ENCODE results near the gene ANKRD44. TPM values are rescaled to one million over a fixed set of nuclear protein-coding genes. Genes with fewer than 3 reads are reported as not detected.

Gene ANKRD44
- total RNA-seq, result 1 to 10 TPM; 1.8 to 6.3 (median 3.0) TPM

DNA sequence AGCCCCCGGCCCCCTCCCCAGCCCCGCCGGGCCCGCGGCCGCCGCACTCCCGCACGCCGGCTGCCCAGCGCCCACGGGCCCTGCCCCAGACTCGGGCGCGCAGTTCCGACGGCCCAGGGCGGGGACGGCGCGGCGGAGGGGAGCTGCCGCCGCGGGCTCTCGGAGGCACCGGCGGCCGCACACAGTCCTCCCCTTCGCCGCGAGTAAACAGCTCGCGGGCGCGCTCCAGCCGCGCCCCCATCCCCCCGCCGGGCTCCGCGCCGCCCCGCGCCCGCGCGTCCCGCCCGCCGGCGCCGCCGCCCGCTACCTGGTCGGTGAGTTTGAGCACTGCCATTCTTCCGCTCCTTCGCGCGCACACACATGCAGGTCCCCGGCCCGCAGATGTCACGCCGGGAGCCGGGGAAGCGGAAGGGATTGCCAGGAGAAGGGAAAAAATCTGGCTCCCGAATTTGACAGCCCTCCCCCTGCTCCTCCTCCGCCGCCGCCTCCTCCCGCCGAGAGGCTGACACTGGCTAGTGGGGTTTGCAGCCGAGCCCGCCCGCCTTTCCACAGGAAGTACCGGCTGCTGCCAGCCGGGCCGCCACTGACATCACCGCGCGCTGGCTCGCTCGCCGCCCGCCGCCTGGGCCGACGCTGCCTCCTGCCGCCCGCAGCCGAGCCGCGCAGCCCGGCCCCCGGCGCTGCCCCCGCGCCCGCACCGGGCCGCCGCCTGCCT is at the start of gene ANKRD44:
ANKRD44 (minus strand) TSS at position 510 of the 715 bp plus-strand sequence; CDS start at position 334, 176 bp downstream.
- DNase-seq, result peak; percentile 82 to 87
- peak within 1 kb of the TSS; percentile 65 to 80 (median 70) for H3K27ac ChIP-seq

DNA sequence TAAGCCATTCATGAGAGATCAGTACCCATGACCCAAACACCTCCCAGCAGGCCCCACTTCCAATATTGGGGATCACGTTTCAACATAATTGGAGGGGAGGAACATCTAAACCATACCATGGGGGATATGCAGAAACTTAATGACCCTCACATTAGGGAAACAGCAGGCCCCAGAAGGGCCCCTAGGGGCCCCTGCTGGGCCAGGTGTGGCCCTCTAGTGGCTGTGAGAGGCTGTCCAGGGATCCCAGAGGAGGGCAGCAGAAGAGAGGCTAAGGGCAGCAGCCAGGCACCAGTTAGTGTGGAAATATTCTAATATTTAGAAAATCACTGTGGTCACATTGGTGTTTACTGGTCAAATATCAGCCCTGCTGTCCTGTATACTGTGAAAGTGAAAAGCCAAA is 49.3 kb upstream of the ANKRD44 start:
- no peaks in the 10 kb centered on the region for H3K9me3 ChIP-seq
- H3K4me3 ChIP-seq, result no peak overlapping the region
- TF ChIP-seq POLR2A (IDR thresholded peaks at IDR 0.05), result no peak
- TF ChIP-seq, protein P1, sequence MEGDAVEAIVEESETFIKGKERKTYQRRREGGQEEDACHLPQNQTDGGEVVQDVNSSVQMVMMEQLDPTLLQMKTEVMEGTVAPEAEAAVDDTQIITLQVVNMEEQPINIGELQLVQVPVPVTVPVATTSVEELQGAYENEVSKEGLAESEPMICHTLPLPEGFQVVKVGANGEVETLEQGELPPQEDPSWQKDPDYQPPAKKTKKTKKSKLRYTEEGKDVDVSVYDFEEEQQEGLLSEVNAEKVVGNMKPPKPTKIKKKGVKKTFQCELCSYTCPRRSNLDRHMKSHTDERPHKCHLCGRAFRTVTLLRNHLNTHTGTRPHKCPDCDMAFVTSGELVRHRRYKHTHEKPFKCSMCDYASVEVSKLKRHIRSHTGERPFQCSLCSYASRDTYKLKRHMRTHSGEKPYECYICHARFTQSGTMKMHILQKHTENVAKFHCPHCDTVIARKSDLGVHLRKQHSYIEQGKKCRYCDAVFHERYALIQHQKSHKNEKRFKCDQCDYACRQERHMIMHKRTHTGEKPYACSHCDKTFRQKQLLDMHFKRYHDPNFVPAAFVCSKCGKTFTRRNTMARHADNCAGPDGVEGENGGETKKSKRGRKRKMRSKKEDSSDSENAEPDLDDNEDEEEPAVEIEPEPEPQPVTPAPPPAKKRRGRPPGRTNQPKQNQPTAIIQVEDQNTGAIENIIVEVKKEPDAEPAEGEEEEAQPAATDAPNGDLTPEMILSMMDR (IDR thresholded peaks at IDR 0.05 in 4 of 5, conservative IDR thresholded peaks at IDR 0.05 in 1 of 5), result no peak
- ATAC-seq (no peak), DNase-seq (no peak)
- in situ Hi-C loops (cut with MboI; ENCODE audit: low sequenced_read_pairs in 4 of 4), result no loop called here
- no peak overlapping the region for H3K27ac ChIP-seq
- no peaks in the 10 kb centered on the region for H3K27me3 ChIP-seq
- H3K4me1 ChIP-seq, result no peaks in the 10 kb centered on the region
- intact Hi-C loops (cut with DNase I; ENCODE audit: low total_unique reads), result no loop called here
- no peaks in the 10 kb centered on the region for H3K36me3 ChIP-seq

More for the DNA sequence above, at the start of gene ANKRD44:
- Histone ChIP-seq H3K27me3 (no peaks in the 10 kb centered on the region), H3K4me1 (peaks cover 23 to 29% of the 10 kb centered on the region in 2 donors), H3K9me3 (no peaks in the 10 kb centered on the region), H3K36me3 (no peaks in the 10 kb centered on the region), H3K4me3 (peak within 1 kb of the TSS; percentile 60 to 85 (median 70))
- peak; percentile 72 to 81 for ATAC-seq
- intact Hi-C loops (cut with DNase I; ENCODE audit: low total_unique reads), result loop anchor here (1.0 to 5.0 kb wide), 4 partner anchors 37 to 298 kb away; no protein-coding TSS in a partner anchor
- TF ChIP-seq POLR2A (IDR thresholded peaks at IDR 0.05), result peak; percentile 79 to 85
- TF ChIP-seq, protein P1 (IDR thresholded peaks at IDR 0.05 in 4 of 5, conservative IDR thresholded peaks at IDR 0.05 in 1 of 5), result peak; percentile 44 to 76 (median 57)
- in situ Hi-C loops (cut with MboI; ENCODE audit: low sequenced_read_pairs in 4 of 4), result loop anchor here (5.0 to 25.0 kb wide), 5 partner anchors 116 to 298 kb away; no protein-coding TSS in a partner anchor

GRCh38 chr2:197358931-197359330 is 48.4 kb upstream of the ANKRD44 start:
- Histone ChIP-seq H3K4me1 (no peaks in the 10 kb centered on the region), H3K27ac (no peak overlapping the region), H3K27me3 (no peaks in the 10 kb centered on the region), H3K9me3 (no peaks in the 10 kb centered on the region), H3K36me3 (no peaks in the 10 kb centered on the region), H3K4me3 (no peak overlapping the region)
- in situ Hi-C loops (cut with MboI; ENCODE audit: low sequenced_read_pairs in 4 of 4), result no loop called here
- ATAC-seq, result no peak
- no peak for TF ChIP-seq POLR2A (IDR thresholded peaks at IDR 0.05)
- TF ChIP-seq, protein P1 (IDR thresholded peaks at IDR 0.05 in 4 of 5, conservative IDR thresholded peaks at IDR 0.05 in 1 of 5), result no peak
- intact Hi-C loops (cut with DNase I; ENCODE audit: low total_unique reads), result no loop called here
- DNase-seq, result no peak

DNA sequence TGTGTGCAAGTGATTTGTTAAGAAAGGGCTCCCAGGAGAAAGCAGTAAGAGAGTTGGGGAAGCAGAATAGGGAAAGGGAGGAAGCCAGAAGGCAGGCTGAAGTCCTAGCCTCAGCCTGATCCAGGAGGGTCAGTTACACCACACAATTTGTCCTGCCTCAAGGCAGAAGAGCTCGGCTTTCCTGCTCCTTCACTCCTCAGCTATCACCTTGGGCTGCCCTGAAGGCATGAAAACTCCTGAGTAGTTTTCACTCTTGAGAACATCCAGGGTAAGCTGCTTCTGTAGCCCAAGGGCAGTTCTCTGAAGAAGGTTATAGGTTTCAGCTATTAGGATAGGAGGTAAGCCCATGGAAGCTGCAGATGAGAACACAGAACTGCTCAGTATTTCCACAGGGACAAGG is 47.4 kb upstream of the ANKRD44 start:
- Histone ChIP-seq H3K27ac (no peak overlapping the region), H3K4me3 (no peak overlapping the region), H3K27me3 (no peaks in the 10 kb centered on the region), H3K4me1 (peaks cover 0 to 1% of the 10 kb centered on the region in 2 donors), H3K9me3 (no peaks in the 10 kb centered on the region), H3K36me3 (no peaks in the 10 kb centered on the region)
- intact Hi-C loops (cut with DNase I; ENCODE audit: low total_unique reads), result no loop called here
- TF ChIP-seq, protein P1 (IDR thresholded peaks at IDR 0.05 in 4 of 5, conservative IDR thresholded peaks at IDR 0.05 in 1 of 5), result no peak
- TF ChIP-seq POLR2A (IDR thresholded peaks at IDR 0.05), result no peak
- in situ Hi-C loops (cut with MboI; ENCODE audit: low sequenced_read_pairs in 4 of 4), result no loop called here
- no peak for ATAC-seq
- DNase-seq, result no peak

All from gastrocnemius medialis (tissue), 4 donors.